ENCODE measurements around the gene C2CD3.
"Not testable (repeated sequence)": the region's sequence is repeated elsewhere in the genome, so short reads cannot be mapped to it uniquely, and the experiment has no call there.

C2CD3 gene

GRCh38 chr11:74162681-74163467 lies 7.9 kb downstream of the C2CD3 start:
- no peak for DNase-seq

GRCh38 chr11:74159642-74160041 lies 11.2 kb downstream of the C2CD3 start:
- no peak for DNase-seq

- DNase-seq, result no peak
Measured at GRCh38 chr11:74157169-74157568, 13.6 kb downstream of the C2CD3 start.

GRCh38 chr11:74154620-74155281 lies 16.1 kb downstream of the C2CD3 start:
- no peak for DNase-seq

GRCh38 chr11:74153224-74153623 lies 17.6 kb downstream of the C2CD3 start:
- no peak for DNase-seq

- DNase-seq, result no peak
Measured at GRCh38 chr11:74147199-74147929, 23.4 kb downstream of the C2CD3 start.

GRCh38 chr11:74144592-74144991 lies 26.2 kb downstream of the C2CD3 start:
- DNase-seq, result no peak

- DNase-seq, result no peak
Measured at GRCh38 chr11:74142624-74143023, 28.2 kb downstream of the C2CD3 start.

- no peak for DNase-seq
Measured at GRCh38 chr11:74141908-74142307, 28.9 kb downstream of the C2CD3 start.

- DNase-seq, result no peak
Measured at GRCh38 chr11:74141241-74141695, 29.5 kb downstream of the C2CD3 start.

GRCh38 chr11:74139919-74140431 lies 30.8 kb downstream of the C2CD3 start:
- not testable (repeated sequence) for DNase-seq

- peak; percentile 18 for DNase-seq
Measured at GRCh38 chr11:74139151-74139918, 31.5 kb downstream of the C2CD3 start.

- DNase-seq, result peak; percentile 62
Measured at GRCh38 chr11:74138572-74138971, 32.2 kb downstream of the C2CD3 start.

GRCh38 chr11:74138021-74138420 lies 32.8 kb downstream of the C2CD3 start:
- DNase-seq, result no peak

- DNase-seq, result no peak
Measured at GRCh38 chr11:74135127-74135840, 35.5 kb downstream of the C2CD3 start.

- DNase-seq, result no peak
Measured at GRCh38 chr11:74134661-74135060, 36.1 kb downstream of the C2CD3 start.

- no peak for DNase-seq
Measured at GRCh38 chr11:74133436-74133835, 37.4 kb downstream of the C2CD3 start.

GRCh38 chr11:74132833-74133232 lies 38.0 kb downstream of the C2CD3 start:
- DNase-seq, result no peak

GRCh38 chr11:74129121-74129520 lies 41.7 kb downstream of the C2CD3 start:
- DNase-seq, result not testable (repeated sequence)

GRCh38 chr11:74123008-74123448 lies 47.8 kb downstream of the C2CD3 start:
- DNase-seq, result no peak

- no peak for DNase-seq
Measured at GRCh38 chr11:74121804-74122203, 49.0 kb downstream of the C2CD3 start.
